Activated T-helper 1 cell treated with Interleukin-2 at 50 U/mL for 16 hours (primary cell): ENCODE data around the gene WFDC13.
"Not testable (repeated sequence)": the region's sequence is repeated elsewhere in the genome, so short reads cannot be mapped to it uniquely, and the experiment has no call there.

Experiments
- DNase-seq: peaks from one replicate; pipeline ENCODE4 v3.0.0-alpha.2; 2020; ENCODE audit warnings: low read depth

The WFDC13 gene, protein sequence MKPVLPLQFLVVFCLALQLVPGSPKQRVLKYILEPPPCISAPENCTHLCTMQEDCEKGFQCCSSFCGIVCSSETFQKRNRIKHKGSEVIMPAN

DNA sequence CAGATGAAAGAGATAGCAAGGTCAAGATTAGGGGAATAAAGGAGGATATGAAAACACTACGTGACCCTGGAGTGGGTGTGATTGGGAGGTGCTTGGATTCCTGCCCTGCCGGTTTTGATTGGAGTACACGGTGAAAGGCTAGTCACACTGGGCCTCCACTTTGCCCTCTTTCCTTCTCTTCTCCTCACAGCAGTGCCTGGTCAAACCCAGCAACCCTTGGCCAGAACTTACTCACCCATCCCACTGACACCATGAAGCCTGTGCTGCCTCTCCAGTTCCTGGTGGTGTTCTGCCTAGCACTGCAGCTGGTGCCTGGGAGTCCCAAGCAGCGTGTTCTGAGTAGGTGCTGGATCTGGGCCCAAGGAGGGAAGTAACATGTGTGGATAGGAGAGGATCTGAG lies at the start of gene WFDC13:
Gene WFDC13 (plus strand): TSS at position 166 of the 400 bp plus-strand sequence. CDS start 86 bp downstream, at position 252.
- no peak for DNase-seq

DNA sequence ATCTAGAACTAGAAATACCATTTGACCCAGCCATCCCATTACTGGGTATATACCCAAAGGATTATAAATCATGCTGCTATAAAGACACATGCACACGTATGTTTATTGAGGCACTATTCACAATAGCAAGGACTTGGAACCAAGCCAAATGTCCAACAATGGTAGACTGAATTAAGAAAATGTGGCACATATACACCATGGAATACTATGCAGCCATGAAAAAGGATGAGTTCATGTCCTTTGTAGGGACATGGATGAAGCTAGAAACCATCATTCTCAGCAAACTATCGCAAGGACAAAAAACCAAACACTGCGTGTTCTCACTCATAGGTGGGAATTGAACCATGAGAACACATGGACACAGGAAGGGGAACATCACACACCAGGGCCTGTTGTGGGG lies 44.8 kb upstream of the WFDC13 start:
- DNase-seq: not testable (repeated sequence)

DNA sequence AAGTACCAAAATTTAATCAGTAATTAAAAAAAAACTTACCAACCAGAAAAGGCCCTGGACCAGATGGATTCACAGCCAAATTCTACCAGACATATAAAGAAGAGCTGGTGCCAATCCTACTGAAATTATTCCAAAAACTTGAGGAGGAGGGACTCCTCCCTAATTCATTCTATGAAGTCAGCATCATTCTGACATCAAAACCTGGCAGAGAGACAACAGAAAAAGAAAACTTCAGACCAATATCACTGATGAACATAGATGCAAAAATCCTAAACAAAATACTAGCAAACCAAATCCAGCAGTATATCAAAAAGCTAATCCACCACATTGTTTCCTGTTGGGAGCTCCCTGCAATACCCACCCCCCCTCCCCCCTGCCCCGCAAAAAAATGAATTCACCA lies 31.7 kb upstream of the WFDC13 start, which contains the start of gene WFDC11:
Gene WFDC11 (minus strand): TSS at position 101 of the 400 bp plus-strand sequence. CDS start 19,639 bp downstream, outside the sequence.
- no peak for DNase-seq

DNA sequence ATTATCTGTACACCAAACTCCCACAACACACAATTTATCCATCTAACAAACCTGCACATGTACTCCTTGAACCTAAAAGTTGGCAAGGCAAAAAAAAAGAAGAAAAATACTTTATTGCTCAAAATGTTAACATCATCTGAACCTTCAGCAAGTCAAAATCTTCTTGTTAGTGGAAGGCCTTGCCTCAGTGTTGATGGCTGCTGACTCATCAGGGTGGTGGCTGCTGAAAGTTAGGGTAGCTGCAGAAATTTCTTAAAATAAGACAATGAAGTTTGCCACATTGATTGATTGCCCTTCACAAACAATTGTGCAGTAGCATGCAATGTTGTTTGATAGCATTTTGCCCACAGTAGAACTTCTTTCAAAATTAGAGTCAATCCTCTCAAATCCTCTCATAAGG lies 29.1 kb upstream of the WFDC13 start:
- no peak for DNase-seq

DNA sequence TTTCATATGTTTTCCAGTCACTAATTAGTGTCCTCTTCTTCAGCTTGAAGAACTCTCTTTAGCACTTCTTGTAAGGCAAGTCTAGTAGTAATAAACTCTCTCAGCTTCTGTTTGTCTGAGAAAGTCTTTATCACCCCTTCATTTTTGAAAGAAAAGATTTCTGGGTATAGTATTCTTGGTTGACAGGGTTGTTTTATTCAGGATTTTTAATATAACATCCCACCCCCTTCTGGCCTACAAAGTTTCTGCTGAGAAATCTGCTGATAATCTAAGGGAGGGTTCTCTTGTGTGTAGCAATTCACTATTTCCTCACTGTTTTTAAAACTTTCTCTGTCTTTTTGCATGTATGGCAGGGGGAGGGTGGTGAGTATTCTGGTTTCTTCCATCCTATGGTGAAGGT lies 22.2 kb upstream of the WFDC13 start:
- no peak for DNase-seq

DNA sequence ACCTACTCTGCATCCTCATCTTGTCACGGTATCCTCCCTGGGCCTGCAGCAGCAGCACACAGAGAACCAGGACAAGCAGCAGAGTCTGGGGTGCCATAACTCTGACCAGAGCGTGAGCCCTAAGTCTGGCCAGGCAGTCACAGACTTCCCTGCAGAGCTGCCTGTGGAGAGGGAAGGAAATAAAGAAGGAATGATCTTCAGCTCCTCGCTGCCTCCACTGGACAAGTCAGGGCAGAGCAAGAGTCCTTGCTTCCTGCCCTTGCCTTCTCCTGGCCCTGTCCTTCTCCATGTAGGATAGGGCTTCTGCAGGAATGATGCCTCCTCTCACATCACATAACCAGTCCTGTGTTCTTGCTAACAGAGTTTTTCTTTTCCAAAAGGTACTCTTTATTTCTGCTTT lies 15.9 kb upstream of the WFDC13 start:
- no peak for DNase-seq

DNA sequence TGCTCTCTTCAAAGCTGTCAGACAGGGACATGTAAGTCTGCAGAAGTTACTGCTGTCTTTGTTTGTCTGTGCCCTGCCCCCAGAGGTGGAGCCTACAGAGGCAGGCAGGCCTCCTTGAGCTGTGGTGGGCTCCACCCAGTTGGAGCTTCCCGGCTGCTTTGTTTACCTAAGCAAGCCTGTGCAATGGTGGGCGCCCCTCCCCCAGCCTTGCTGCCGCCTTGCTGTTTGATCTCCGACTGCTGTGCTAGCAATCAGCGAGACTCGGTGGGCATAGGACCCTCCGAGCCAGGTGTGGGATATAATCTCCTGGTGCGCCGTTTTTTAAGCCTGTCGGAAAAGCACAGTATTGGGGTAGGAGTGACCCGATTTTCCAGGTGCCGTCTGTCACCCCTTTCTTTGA lies 8.5 kb upstream of the WFDC13 start:
- not testable (repeated sequence) for DNase-seq

DNA sequence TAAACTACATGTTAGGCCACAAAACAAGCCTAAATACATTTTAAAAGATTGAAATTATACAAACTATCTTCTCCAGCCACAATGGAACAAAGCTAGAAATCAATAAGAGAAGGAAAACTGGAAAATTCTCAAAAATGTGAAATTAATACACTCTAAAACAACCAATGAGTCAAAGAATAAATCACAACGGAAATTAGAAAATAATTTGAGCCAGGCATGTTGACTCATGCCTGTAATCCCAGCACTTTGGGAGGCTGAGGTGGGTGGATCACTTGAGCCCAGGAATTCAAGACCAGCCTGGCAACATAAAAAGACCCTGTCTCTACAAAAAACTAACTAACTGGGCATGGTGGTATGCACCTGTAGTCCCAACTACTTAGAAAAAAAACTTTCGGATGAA lies 6.3 kb upstream of the WFDC13 start:
- DNase-seq: no peak

DNA sequence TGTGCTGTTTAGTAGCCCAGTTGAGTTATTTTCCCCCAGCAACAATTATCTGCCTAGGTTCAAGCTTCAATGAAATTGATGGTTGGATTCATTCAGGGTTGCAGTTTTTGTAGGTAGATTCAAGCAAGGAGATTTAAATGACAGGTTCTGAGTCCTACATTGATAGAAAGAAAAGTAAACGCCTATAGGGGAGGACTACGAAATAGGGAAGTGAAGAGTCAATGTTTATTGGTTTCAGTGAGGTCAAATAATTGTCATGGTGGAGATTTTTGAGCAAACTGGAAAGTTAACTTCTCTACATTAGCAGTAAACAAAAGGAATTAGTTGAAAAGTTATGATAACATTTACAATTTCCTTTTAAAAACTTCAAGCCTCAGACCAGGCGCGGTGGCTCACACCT lies 734 bp upstream of the WFDC13 start:
- no peak for DNase-seq

DNA sequence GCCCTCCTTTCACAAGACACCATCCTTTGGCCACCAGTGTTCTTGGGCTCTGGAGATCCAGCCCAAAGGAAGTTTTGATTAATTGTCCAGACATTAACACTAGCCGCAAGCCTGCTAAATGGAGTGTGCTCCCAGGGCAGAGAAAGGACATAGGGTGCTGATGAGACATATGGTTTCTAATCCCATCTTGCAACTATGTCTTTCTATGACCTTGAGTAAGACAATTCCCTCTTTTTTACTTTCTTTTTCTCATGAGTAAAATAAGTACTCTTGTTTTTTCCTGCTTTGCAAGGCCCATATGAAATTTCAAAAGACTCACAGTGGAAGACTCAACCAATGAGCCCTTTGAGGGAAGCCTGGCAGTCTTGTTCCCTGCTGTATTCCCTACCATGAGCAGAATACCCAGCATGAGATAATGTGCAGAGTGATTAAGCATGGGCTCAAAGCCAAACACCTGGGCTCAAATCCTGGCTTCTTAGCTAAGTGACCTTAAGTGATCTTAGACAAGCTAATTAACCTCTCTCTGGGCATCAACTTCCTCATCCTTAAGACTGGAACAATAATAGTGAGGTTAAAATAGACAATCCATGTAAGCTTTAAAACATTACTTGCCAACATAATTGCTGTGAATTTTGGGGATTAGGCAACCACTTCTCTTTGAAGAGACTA lies 3.3 kb downstream of the WFDC13 start, which contains the start of gene WFDC10B:
Gene WFDC10B (minus strand): TSS at position 51 of the 669 bp plus-strand sequence. CDS start 19,027 bp downstream, outside the sequence.
- DNase-seq: no peak

DNA sequence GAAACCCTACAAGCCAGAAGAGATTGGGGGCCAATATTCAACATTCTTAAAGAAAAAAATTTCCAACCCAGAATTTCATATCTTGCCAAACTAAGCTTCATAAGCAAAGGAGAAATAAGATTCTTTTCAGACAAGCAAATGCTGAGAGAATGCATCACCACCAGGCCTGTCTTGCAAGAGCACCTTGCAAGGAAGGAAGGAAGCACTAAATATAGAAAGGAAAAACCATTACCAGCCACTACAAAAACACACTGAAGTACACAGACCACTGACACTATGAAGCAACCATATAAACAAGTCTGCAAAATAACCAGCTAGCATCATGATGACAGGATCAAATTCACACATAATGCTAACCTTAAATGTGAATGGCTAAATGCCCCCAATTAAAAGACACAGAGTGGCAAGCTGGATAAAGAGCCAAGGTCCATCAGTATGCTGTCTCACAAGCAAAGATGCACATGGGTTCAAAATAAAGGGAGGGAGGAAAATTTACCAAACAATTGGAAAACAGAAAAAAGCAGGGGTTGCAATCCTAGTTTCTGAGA lies 14.4 kb downstream of the WFDC13 start:
- DNase-seq: not testable (repeated sequence)

DNA sequence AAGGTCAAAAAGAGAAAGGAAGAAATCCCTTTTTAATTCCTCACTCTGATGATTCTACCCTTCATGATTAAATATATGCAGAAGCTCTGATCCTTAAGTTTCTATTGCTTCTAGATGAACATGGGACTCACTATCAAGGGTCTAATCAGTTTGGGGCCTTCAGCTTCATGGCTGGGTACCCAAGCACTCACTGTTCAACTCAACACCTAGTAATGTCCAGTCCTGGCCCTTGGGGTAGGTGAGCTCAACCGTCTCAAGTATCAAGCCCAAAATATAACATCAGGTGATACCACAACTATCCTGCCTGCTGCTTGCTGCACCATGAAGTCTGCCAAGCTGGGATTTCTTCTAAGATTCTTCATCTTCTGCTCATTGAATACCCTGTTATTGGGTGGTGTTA lies 20.2 kb downstream of the WFDC13 start, which contains the start of gene SPINT4:
Gene SPINT4 (plus strand): TSS at position 301 of the 400 bp plus-strand sequence. CDS start 21 bp downstream, at position 322.
- no peak for DNase-seq

DNA sequence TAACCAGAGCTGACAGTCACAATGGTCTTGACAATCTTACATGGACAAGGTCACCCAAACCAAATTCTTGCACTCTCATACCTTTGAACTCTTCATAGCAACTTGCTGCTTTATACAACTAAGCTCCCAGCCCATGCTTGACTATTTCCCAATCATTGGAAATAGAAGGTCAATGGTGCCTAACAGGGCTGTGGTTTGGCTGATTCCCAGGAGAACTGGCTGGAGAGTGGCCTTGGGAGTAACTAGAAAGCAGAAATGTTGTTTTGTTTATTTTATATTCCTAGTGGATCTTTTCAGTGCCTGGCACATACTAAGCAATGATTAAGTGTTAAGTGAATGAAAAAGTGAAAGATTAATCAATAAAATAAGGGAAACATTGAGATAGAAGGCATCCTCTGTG lies 23.3 kb downstream of the WFDC13 start:
- DNase-seq: no peak

DNA sequence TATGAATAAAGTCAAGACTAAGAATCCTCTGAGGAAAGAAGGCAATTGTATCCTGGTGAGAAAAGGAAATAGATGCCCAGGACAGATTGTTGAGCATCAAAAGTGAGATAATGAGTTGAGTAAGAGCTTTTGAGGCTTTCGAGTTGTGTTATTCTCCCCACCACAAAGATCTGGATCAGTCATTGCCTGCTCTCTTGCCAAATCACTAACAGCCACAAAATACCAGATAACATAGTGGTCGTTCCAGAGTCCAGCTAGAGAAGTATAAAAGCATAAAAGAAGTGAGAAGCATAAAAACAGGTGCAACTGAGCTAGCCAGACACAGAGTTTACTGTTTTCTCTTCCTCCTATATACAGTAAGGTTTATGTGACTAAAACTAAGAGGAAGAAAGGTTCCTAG lies 25.2 kb downstream of the WFDC13 start:
- no peak for DNase-seq

DNA sequence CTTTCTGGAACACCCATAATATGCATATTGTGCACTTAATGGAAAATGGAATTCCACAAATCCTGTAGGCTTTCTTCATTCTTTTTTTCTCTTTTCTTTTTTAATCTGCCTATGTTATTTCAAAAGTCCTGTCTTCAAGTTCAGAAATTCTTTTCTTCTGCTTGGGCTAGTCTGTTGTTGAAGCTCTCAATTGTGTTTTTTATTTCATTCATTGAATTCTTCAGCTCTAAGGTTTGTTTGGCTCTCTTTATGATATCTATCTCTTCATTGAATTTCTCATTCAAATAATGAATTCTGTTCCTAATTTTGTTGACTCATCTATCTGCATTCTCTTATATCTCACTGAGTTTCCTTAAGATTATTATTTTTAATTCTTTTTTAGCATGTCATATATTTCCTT lies 30.4 kb downstream of the WFDC13 start:
- no peak for DNase-seq

DNA sequence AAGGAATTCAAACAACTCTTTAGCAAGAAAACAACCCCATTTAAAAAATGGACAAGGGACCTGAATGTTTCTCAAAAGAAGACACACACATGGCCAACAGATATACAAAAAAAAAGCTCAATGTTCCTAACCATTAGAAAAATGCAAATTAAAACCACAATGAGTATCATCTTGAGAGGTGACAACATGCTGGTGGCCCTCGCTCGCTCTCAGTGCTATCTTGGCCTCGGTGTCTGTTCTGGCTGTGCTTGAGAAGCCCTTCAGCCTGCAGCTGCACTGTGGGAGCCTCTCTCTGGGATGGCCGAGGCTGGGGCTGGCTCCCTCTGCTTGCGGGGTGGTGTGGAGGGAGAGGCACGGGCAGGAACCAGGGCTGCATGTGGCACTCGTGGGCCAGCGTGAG lies 33.7 kb downstream of the WFDC13 start:
- no peak for DNase-seq

DNA sequence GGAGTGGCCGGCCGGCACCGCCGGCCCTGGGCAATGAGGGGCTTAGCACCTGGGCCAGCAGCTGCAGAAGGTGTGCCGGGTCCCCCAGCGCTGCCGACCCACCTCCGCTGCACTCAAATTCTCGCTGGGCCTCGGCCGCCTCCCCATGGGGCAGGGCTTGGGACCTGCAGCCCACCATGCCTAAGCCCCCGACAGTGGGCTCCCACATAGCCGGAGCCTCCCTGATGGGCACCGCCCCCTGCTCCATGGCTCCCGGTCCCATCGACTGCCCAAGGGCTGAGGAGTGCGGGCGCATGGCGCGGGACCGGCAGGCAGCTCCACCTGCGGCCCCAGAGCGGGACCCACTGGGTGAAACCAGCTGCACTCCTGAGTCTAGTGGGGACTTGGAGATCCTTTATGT lies 34.1 kb downstream of the WFDC13 start:
- DNase-seq: no peak

DNA sequence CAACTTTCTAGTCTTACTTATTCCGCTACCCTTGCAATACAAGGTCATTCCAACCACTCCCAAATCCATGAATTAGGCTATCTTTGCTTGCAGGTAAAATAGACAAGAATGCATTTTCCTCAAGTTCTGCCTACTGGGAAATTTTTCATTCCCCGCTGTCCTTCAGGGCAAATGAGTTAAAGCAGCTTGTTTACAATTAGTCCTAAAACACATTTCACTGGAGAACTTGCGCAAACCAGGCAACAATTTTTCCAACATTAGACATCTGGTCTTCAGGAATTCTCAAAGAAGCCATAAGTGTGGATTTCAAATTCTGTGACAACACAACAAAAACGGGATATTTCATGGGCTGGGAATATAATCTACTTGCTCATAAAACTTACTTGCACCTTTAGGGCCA lies 40.8 kb downstream of the WFDC13 start:
- DNase-seq: no peak

DNA sequence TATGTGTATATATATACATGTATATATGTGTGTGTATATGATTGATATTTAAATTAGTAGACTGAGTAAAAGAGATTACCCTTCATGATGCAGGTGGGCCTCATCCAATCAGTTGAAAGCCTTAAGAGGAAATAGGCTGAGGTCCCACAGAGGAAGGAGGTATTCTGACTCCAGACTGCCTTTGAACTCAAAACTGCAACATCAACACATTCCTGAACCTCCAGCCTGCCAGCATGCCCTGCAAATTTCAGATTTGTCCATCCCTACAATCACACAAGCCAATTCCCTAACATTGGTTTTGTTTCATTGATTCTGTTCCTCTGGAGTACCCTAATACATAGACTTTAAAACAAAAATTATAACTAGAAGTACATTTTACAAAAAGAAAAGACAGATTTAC lies 43.2 kb downstream of the WFDC13 start:
- no peak for DNase-seq

DNA sequence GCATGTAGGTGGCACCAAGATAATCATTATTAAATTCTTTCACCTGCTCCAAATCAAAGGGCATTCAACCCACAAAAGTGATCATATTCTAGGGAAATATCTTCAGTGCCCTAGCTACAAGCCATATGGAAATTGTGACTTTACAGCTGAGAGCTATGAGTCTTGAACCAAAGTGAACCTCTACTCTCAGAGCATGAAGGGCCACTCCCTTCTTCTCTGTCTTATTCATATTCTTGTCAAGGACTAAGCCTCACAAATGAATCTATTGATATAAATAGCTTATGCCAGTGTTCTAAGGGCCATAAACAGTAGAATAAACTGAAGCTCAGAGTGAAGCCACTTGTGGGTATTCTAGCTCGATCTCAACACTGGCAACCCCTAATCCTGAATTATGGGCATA lies 49.9 kb downstream of the WFDC13 start:
- DNase-seq: no peak

DNA sequence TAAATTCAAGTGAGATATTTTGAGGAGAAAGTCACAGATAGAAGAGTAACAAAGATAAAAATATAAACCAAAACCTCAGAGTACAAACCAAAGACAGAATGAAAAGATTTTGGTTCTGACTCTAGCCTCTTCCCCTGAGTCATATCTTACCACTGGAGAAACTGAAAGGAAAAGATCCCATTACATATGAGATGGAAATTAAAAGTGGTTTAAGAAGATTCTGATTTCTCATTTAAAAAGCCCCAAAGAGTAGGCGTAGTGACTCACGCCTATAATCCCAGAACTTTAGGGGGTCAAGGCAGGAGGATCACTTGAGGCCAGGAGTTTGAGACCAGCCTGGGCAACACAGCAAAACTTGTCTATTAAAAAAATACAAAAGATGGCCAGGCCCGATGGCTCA lies 50.9 kb downstream of the WFDC13 start:
- no peak for DNase-seq

DNA sequence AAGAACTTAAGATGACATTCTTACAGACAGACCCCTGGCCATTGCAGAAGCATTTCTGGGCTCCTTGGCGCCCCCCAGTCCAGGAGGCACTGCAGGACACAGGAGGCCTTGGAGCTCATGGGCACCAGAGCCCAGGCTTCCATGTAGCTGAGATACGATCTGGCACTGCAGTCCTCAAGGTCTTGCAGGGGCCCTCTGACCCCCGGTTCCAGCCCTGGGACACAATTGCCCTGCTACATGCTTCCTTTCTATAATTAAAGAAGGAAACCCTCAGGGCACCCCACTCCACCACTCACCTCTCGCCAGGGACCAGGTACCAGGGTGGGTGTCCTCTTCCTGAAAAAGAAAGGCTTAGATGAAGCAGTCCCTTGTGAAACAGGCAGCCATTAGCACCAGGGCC lies 56.3 kb downstream of the WFDC13 start:
- no peak for DNase-seq
